Embryonic facial prominence (tissue), 1 donor: ENCODE measurements around the gene DPPA5.
"Not testable (repeated sequence)": the region's sequence is repeated elsewhere in the genome, so short reads cannot be mapped to it uniquely, and the experiment has no call there.

Experiments used
- DNase-seq: peaks from one replicate; pipeline ENCODE4 v3.0.0-alpha.2; 2016; ENCODE audit errors: extremely low spot score

DPPA5 gene

DNA sequence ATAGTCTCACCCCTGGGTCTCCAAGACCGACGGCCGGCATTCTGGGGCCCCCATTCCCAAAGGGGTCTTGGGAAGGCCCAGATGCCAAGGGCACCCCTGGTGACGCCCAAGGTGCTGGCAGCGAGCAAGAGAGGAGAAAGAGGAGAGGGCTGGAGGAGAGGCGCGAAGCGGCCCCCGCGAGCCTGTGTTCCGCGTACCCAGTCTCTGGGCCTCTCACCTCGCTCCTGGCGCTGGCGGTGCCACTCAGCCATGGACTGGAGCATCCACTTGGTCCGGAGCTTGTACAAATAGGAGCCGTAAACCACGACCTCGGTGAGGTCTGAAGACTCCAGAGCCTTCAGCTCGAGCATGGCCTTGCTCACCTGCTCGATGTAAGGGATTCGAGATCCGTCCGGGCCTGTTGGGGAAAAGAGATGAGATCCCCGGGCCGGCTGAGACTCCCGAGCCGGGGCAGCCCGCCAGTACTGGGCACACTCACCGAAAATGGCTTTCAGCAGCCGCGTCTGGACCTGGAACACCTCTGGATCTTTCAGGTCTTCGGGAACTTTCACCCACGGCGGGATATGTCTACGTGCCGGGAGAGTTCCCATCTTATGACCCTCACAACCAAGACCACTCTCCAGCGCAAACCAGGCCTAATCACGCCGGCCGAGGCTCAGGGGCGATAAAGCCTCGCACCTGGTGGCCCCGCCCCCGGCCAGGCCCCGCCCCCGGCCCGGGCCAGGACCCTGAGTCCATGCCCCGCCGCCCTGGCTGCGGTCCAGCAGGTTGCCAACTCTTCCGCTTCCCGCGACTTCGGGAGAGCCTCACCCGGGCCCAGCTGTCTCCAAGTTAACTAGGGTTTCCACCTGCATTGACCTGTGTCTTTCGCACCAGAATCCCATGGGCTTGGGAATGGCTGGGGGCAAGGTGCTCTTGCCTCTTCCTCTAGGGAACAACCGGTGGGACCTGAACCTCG, at the start of gene DPPA5:
Gene DPPA5 (minus strand): TSS at position 641 of the 958 bp plus-strand sequence. CDS start 51 bp downstream, at position 590.
- no peak for DNase-seq

- DNase-seq = no peak
Observed at GRCh38 chr6:73400656-73401055, 46.6 kb upstream of the DPPA5 start.

DNA sequence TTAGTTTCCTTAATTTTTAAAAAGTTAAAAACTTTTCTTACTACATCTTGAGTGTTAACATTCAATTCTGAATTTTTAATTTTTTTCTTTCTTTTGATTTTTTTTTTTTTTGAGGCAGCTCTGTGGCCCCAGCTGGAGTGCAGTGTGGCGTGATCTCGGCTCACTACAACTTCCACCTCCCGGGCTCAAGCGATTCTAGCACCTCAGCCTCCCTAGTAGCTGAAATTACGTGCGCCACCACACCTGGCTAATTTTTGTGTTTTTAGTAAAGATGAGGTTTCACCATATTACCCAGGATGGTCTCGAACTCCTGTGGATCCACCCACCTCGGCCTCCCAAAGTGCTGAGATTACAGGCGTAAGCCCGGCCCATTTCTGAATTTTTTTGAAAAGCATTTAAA, 41.8 kb upstream of the DPPA5 start:
- DNase-seq = no peak

- no peak for DNase-seq
Observed at GRCh38 chr6:73394577-73395354, 40.7 kb upstream of the DPPA5 start, which contains the start of gene DDX43. TSS of gene DDX43 (plus strand) at chr6:73394828. CDS start at chr6:73394906, 78 bp downstream.

- DNase-seq = no peak
Observed at GRCh38 chr6:73393278-73393677, 39.2 kb upstream of the DPPA5 start.

- DNase-seq = not testable (repeated sequence)
Observed at GRCh38 chr6:73392188-73392587, 38.1 kb upstream of the DPPA5 start.

- DNase-seq = no peak
Observed at GRCh38 chr6:73391675-73392074, 37.6 kb upstream of the DPPA5 start.

DNA sequence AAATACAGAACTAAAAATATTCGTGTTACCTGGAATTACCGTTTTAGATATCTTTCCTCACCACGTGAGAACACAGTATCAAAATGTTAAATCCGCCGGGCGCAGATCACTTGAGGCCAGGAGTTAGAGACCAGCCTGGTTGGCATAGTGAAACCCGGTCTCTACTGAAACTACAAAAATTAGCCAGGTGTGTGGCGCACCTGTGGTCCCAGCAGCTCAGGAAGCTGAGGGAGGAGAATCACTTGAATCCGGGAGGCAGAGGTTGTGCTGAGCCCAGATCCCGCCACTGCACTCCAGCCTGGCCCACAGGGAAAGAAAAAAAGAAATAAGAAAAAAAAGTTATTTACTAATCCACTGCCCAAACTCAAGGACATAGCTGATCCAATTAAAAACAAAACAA, 35.8 kb upstream of the DPPA5 start:
- DNase-seq = no peak

GRCh38 chr6:73388800-73389512, 34.9 kb upstream of the DPPA5 start:
- peak; percentile 14 for DNase-seq

DNA sequence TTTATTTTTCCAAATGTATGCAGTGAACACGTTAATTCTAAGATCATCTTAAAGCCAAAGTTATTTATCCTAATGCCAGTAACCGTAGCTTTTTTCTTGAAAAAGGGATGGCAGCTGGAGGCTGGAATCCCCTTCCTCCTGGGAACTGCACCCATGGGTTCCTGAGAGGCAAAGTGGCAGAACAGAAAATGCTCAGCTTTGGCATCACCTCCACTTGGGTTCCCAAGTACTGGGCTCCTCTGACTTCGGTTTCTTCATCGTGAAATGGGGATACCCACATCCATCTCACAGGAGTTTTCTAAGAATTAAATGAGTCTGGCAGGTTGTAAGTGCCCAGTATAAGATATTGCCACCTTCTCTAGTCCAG, 34.3 kb upstream of the DPPA5 start:
- DNase-seq = no peak

DNA sequence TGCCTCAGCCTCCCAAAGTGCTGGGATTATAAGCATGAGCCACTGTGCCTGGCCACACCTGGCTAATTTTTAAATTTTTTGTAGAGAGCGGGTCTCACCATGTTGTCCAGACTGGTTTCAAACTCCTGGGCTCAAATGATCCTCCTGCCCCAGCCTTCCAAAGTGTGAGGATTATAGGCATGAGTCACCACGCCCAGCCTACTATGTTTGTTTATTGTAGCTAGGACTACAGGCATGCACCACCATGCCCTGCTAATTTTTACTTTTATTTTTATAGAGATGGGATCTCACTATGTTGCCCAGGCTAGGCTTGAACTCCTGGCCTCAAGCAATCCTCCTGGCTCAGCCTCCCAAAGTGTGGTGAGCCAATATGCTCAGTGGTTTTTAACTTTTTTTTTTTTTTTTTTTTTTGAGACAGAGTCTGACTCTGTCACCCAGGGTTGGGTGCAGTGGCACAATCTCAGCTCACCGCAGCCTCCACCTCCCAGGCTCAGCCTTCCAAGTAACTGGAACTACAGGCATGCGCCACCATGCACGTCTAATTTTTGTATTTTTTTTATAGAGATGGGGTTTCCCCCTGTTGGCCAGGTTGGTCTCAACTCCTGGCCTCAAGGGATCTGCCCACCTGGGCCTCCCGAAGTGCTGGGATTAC, 28.5 kb upstream of the DPPA5 start:
- no peak for DNase-seq

- DNase-seq = not testable (repeated sequence)
Observed at GRCh38 chr6:73381531-73381930, 27.5 kb upstream of the DPPA5 start.

DNA sequence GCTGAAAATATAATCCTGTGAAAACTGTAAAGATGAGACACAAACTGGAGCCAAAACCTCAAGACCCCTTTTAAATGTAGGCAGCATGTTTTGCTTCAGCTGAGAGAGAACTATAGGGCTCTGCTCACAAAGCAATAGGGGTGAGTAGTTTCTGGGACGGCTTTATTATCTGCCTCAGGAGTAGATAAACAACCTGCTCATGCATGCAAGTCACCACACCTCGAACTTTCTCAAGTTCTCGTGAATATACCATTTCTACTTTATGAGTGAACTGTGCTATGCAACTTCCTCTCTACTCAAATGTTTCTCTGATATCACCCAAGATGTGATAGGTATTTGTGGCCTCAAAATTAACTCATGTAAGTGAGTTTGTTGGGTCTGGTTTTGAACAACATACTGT, 23.1 kb upstream of the DPPA5 start:
- DNase-seq = no peak

DNA sequence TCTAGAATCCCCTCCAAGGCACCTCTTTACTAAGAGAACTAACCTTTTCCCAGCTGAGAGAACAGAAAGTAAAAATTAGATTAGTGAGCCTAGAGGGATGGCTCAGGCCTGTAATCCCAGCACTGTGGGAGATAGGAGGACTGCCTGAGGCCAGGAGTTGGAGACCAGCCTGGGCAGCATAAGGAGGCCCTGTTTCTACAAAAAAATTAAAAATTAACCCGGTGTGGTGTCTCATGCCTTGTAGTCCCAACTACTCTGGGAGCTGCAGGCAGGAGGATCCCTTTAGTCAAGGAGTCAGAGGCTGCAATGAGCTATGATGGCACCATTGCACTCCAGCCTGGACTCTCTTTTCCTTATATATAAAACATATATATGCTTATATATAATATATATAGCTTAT, 21.1 kb upstream of the DPPA5 start:
- no peak for DNase-seq

DNA sequence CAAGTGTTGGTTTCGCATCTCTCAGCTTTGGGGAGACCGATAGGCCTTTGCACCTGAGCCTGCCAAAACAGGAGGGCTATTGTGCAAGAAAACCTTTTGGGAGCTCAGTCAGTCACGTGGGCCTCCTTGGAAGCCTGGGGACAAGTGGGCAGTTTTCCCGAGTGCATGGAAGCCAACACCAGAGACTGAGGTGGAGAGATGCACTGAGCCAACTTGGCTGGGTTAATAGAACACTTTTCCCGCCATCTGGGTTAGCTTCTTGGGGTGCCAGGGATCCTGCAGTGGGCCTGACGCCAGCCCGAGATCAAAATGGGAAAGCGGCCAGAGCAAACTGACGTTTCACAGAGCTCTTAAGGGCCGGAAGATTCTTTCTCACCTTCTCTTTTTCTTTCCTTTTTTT, 18.4 kb upstream of the DPPA5 start:
- no peak for DNase-seq

DNA sequence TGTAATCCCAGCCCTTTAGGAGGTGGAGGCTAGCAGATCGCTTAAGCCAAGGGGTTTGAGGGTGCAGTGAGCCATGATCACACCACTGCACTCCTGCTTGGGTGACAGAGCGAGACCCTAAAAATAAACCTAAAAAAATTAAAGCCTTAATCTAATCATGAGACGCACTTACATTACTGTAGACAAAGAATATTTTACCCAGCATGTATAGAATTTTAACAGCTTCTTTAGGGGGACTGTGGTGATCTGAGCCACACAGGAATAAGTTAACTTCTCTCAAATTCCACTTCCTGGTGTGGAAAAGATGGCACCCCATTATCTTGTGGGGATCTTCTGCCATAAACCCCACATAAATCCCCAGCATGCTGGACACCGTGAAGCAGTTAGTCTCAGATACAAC, 17.9 kb upstream of the DPPA5 start:
- no peak for DNase-seq

DNA sequence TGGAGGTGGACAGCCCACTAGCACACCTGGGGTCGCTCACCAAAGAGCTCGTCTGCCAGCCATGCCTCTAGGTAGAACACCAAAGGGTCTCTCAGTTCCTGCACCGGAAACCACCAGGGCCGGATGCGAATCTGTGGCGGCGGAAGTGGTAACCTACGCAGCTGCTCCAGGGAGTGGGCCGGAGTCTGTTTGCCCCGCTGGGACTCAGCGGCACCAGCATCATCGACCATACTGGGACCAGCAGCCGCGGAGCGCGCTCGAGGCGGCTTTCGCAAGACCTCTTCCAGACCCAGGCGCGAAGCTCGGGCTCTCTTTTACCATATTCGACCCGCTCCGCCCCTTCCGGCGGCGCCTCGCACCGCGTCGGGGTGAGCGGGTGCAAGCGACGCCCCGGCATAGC, 15.5 kb upstream of the DPPA5 start, which contains the start of gene OOEP:
Gene OOEP (minus strand): TSS at position 335 of the 400 bp plus-strand sequence. CDS start 105 bp downstream, at position 230.
- no peak for DNase-seq

DNA sequence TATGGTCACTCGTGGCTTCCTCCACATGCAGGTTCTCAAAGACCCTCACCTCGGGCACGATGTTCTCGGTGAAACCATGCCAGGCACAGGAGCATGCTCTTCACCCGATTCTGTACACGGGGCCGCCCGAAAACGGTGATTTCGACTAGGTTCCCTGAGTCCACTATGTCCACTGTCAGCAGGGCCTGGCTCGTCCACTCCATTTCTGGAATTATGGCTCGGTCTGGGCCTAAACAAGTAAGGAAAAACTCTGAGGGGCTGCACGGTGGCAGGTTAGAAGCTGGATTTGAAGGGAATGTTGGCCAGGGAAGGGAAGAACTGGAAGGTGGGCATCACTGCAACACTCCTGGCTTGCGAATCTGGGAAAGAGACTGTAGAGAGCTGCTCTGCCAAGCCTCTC, 15.1 kb upstream of the DPPA5 start:
- no peak for DNase-seq

DNA sequence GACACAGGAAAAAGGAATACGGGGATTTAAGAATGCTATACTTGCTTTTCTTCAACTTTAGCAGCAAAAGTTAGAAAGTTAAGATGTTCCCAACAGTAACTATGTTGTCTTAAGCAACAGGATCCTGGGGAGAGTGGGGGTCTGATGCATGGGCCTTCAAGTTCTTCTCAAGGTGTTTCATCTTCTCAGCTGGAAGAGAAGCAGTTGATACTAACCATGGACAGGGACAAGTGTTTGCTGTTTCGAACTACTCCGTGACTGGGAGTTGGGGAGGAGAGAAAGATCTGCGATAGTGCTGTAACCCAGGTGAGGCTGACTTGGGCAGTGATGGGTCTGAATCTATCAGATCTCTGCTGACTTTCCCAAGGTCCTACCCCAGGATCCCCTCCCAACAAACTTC, 14.6 kb upstream of the DPPA5 start:
- DNase-seq = no peak

- DNase-seq = no peak
Observed at GRCh38 chr6:73367761-73368355, 13.8 kb upstream of the DPPA5 start.

DNA sequence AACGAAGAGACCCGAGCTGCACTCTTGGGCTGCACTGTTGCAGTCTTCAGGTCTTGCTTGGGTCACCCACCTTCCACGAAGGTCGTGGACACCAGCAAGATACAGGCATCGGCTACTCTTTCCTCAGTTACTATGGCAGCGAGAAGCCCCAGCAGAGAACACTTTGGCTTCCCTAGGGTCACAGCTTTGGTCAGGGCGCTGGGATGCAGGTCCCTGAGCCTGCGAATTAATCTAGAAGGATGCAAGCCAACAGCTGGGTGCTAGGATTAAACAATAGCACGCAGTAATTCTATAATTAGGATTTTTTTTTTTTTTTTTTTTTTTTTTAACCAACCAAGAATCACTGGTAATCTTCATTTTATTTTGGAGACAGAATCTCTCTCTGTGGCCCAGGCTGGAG, 10.5 kb upstream of the DPPA5 start:
- no peak for DNase-seq
